Stimulated activated memory B cell treated with anti-CD40 and anti-IgM and Interleukin-4, amounts not matched to agents 10 μg/mL and 1 μg/mL and 100 μg/mL, for 72 hours (primary cell): ENCODE results near the gene SLC36A1.

Source experiments
- ATAC-seq: fragments of 150-1000 bp; cut with Tn5 transposase; 2 replicates; pipeline ENCODE4 v1.10.0; 2021
- H3K27ac Mint-ChIP-seq: one replicate; pipeline ENCODE4 v1.8.0; 2022; ENCODE audit warnings: mild to moderate bottlenecking, mixed read lengths
- H3K27me3 Mint-ChIP-seq: one replicate; pipeline ENCODE4 v1.8.0; 2022; ENCODE audit warnings: mixed read lengths
- H3K36me3 Mint-ChIP-seq: one replicate; pipeline ENCODE4 v1.8.0; 2022; ENCODE audit warnings: mixed read lengths
- H3K4me1 Mint-ChIP-seq: one replicate; pipeline ENCODE4 v1.8.0; 2022; ENCODE audit warnings: mixed read lengths
- H3K4me3 Mint-ChIP-seq: one replicate; pipeline ENCODE4 v1.8.0; 2022; ENCODE audit warnings: mild to moderate bottlenecking, moderate library complexity, mixed read lengths
- H3K9me3 Mint-ChIP-seq: one replicate; pipeline ENCODE4 v1.8.0; 2022; ENCODE audit warnings: mixed read lengths

The SLC36A1 gene

DNA sequence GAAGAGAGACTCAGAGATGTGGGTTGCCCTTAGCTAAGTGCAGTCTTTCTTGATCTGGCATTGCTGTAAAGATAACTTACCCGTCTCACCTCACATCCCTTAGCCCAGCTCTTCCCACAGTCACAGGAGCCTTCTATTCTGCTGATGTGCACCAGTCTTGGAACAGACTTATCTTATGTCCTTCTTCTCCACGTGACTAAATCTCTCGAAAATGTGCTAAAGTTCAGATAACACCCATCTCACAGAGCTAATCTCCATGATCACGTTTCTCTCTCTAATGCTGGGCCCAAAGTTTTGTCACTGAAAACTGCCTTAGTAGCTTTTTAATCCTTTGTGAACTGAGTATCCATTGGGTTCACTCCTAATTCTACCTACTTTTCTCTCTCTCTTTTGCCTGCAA, 16.7 kb downstream of the SLC36A1 start:
- peaks cover 59% of the 10 kb centered on the region for H3K36me3 Mint-ChIP-seq
- H3K9me3 Mint-ChIP-seq = no peaks in the 10 kb centered on the region
- no peak overlapping the region for H3K4me3 Mint-ChIP-seq
- no peak overlapping the region for H3K27ac Mint-ChIP-seq
- no peak for ATAC-seq
- no peaks in the 10 kb centered on the region for H3K27me3 Mint-ChIP-seq
- H3K4me1 Mint-ChIP-seq = peaks cover 5% of the 10 kb centered on the region

DNA sequence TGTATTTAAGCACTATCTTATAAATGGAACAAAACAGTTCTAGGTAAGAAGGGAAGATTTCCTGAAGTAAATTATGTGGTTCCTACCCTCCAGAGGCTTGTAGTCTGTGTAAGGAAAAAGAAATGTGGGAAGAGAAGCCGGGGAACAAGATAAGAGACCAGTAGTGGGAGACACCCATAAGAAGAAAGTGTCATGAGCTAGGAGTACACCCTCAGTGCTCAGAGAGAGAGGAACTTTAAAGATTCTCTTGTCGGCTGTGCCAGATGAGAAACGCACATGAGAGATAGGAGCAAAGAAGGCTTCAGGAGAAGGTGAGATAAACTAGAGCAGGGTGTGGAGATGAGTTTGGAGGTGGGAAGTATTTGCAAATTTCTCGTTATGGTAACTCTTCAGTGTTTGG, 18.1 kb downstream of the SLC36A1 start:
- no peak overlapping the region for H3K27ac Mint-ChIP-seq
- H3K4me1 Mint-ChIP-seq = peaks cover 5% of the 10 kb centered on the region
- no peak for ATAC-seq
- H3K4me3 Mint-ChIP-seq = no peak overlapping the region
- no peaks in the 10 kb centered on the region for H3K9me3 Mint-ChIP-seq
- no peaks in the 10 kb centered on the region for H3K27me3 Mint-ChIP-seq
- H3K36me3 Mint-ChIP-seq = peaks cover 52% of the 10 kb centered on the region

DNA sequence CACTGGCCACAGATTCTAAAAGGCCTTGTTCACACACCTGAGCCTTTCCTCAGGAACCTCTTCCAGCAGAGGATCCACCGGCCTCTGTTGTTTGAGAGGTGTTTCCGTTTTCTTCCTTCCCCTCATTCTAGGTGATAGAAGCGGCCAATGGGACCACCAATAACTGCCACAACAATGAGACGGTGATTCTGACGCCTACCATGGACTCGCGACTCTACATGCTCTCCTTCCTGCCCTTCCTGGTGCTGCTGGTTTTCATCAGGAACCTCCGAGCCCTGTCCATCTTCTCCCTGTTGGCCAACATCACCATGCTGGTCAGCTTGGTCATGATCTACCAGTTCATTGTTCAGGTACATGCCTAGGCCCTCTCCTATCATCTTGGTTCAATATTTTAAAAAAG, 20.2 kb downstream of the SLC36A1 start:
- Mint-ChIP-seq H3K4me1 (no peaks in the 10 kb centered on the region), H3K27me3 (no peaks in the 10 kb centered on the region), H3K9me3 (no peaks in the 10 kb centered on the region), H3K27ac (no peak overlapping the region), H3K4me3 (no peak overlapping the region), H3K36me3 (peaks cover 59% of the 10 kb centered on the region)
- no peak for ATAC-seq

DNA sequence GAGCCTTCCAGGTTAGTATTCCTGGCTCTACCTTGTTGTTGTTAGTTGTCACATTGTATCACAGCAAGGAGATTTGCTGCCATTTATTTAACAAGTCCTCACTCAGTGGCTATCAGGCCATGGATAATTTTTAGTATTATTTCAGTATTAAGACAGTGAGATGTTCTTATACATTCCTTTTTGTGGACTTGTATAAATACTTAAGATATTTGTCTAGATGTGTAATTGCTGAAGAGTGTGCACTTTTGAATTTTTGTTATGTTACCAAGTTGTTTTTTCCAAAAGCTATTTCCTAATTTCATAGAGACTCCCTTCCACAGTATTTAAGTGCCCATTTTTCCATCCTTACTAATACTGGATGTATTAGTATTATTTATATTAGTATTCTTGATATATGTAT, 22.0 kb downstream of the SLC36A1 start:
- peaks cover 62% of the 10 kb centered on the region for H3K36me3 Mint-ChIP-seq
- ATAC-seq = no peak
- no peak overlapping the region for H3K4me3 Mint-ChIP-seq
- H3K4me1 Mint-ChIP-seq = no peaks in the 10 kb centered on the region
- H3K27ac Mint-ChIP-seq = no peak overlapping the region
- H3K9me3 Mint-ChIP-seq = no peaks in the 10 kb centered on the region
- H3K27me3 Mint-ChIP-seq = no peaks in the 10 kb centered on the region

DNA sequence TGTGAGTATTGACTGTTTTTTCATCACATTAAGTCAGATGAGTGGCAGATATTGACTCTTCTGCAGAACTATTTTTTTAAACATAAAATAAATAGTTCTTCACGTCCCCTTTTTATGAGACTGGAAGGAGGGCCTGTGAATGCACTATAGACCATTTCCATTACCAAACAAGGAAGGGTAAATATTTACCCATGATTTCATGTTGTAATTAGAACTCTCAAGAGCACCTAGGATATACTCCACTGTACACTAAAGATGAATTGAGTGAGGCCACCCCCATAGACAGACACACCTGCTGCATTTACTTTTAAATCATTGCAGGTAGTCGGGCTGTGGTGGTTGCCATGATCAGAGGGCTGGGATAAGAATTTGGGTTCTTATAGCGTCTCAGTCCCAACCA, 22.6 kb downstream of the SLC36A1 start:
- H3K27me3 Mint-ChIP-seq = no peaks in the 10 kb centered on the region
- ATAC-seq = no peak
- H3K4me3 Mint-ChIP-seq = no peak overlapping the region
- no peaks in the 10 kb centered on the region for H3K9me3 Mint-ChIP-seq
- no peak overlapping the region for H3K27ac Mint-ChIP-seq
- peaks cover 56% of the 10 kb centered on the region for H3K36me3 Mint-ChIP-seq
- H3K4me1 Mint-ChIP-seq = no peaks in the 10 kb centered on the region

DNA sequence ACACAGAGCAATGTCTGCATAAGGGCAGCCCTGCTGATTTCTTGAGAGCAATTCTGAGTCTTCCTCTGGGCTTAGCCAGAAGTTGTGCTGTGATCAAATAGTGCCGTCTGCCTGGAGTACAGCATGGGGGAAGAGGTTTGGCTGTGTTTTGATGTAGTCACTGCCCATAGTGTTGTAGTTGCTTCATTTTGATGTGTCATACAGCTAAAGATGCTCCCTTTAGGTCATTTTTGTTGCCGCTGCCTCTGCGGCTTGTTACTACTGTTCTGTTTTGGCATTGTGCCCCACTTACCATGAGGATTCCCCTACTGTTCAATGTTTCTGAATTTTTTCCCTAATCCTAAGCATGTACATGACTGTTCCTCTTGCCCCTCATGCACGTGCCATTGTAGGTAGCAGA, 23.0 kb downstream of the SLC36A1 start:
- H3K36me3 Mint-ChIP-seq = peaks cover 51% of the 10 kb centered on the region
- no peaks in the 10 kb centered on the region for H3K27me3 Mint-ChIP-seq
- H3K9me3 Mint-ChIP-seq = no peaks in the 10 kb centered on the region
- no peak overlapping the region for H3K4me3 Mint-ChIP-seq
- ATAC-seq = no peak
- H3K27ac Mint-ChIP-seq = no peak overlapping the region
- H3K4me1 Mint-ChIP-seq = no peaks in the 10 kb centered on the region

DNA sequence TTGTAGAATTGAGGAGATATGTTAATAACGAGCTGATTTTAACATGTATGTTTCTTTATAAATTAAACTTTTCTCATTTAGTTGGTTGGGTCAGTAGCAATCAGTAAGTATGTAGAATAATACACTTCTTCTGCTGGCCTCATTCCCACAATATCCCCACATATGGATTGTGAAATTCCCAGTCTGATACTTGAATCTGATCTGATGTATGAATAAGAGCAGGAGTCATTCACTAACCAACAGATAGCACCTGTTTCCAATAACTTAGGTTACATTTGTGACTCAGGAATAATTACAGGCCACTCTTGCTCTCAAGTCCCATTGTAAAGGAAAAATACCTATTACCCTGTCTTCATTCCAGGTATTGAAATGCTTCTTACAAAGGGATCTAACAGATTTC, 23.9 kb downstream of the SLC36A1 start:
- no peak for ATAC-seq
- H3K27ac Mint-ChIP-seq = no peak overlapping the region
- H3K27me3 Mint-ChIP-seq = no peaks in the 10 kb centered on the region
- H3K4me3 Mint-ChIP-seq = no peak overlapping the region
- no peaks in the 10 kb centered on the region for H3K4me1 Mint-ChIP-seq
- no peaks in the 10 kb centered on the region for H3K9me3 Mint-ChIP-seq
- peaks cover 45% of the 10 kb centered on the region for H3K36me3 Mint-ChIP-seq

DNA sequence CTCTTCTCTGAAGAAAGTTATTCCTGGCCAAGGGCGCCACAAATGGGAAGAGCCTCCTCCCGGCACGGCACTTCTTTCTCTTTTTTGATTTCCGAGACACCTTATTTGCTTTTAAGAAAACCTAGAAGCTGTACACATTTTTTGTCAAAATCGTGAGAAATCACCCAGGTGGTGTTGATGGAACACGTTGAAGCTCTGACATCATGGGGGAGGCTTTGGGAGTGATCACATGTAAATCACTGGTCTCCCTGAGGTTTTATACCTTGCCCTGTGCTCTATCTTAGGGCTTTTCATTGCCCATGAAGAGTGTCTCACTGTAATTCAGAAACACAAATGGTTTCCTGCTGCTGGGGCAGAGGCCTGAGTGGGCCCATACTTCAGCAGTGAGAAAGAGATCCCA, 27.4 kb downstream of the SLC36A1 start:
- Mint-ChIP-seq H3K27me3 (no peaks in the 10 kb centered on the region), H3K4me1 (no peaks in the 10 kb centered on the region), H3K36me3 (peaks cover 58% of the 10 kb centered on the region), H3K9me3 (no peaks in the 10 kb centered on the region), H3K4me3 (no peak overlapping the region), H3K27ac (no peak overlapping the region)
- no peak for ATAC-seq

DNA sequence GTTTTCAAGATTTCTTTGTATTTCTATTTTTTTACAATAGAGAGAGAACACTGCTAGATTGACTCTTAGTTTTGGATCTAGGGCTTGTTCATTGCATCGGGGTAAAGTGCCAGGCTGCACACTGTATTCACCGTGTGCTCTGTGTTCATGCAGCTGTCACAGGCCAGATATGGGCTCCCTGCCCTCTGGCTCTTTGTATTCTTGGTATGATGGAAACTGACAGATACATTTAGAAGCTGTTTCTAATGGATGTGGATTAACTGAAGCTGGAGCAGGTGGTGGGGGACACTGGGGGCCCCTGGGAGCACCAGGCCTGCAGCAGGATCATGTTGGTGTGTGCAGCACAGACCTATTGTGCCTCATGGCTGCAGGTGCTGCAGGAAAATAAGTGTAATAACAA, 28.0 kb downstream of the SLC36A1 start:
- ATAC-seq = no peak
- Mint-ChIP-seq H3K27ac (no peak overlapping the region), H3K9me3 (no peaks in the 10 kb centered on the region), H3K4me3 (no peak overlapping the region), H3K4me1 (no peaks in the 10 kb centered on the region), H3K36me3 (peaks cover 57% of the 10 kb centered on the region), H3K27me3 (no peaks in the 10 kb centered on the region)

DNA sequence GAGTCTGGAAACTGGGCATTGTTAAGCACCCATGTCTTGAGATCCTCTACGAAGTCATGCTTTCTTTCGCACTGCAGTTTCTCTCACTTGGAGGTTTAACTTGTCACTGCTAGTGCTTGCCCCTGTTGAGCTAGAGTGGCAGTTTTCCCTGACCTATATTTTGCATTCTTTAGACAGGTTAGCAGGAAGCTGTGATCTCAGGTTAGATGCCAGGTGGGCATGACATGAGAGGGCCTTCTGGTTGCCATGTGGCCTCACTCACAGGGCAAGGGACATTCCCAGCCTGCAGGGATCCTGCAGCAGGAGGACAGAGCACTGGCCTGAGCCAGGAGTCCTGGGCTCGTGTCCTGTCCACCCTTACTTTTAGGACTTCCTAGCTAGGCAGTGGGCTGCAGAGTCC, 28.6 kb downstream of the SLC36A1 start:
- peaks cover 59% of the 10 kb centered on the region for H3K36me3 Mint-ChIP-seq
- no peaks in the 10 kb centered on the region for H3K27me3 Mint-ChIP-seq
- no peak for ATAC-seq
- H3K27ac Mint-ChIP-seq = no peak overlapping the region
- no peaks in the 10 kb centered on the region for H3K4me1 Mint-ChIP-seq
- H3K4me3 Mint-ChIP-seq = no peak overlapping the region
- no peaks in the 10 kb centered on the region for H3K9me3 Mint-ChIP-seq

DNA sequence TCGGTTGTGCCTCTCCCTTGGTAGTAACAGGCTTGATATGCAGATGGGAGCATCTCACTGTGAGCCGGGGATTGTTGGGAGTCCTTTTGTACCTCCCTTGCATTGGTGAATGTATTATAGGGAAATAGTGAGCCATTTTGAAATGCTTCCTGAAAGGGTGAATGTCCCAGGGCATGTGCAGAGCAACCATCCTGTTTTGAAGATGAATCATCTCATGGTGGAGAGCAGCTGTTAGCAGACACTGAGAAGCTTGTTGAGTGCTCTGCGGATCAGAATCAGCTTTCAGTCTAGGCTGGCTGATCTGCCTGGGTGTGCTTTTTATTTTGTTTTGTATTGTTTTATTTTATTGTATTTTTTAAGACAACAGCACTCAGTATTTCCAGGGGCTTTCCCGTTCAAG, 29.7 kb downstream of the SLC36A1 start:
- Mint-ChIP-seq H3K27ac (no peak overlapping the region), H3K9me3 (no peaks in the 10 kb centered on the region), H3K4me1 (no peaks in the 10 kb centered on the region), H3K36me3 (peaks cover 66% of the 10 kb centered on the region), H3K27me3 (no peaks in the 10 kb centered on the region), H3K4me3 (no peak overlapping the region)
- ATAC-seq = no peak

DNA sequence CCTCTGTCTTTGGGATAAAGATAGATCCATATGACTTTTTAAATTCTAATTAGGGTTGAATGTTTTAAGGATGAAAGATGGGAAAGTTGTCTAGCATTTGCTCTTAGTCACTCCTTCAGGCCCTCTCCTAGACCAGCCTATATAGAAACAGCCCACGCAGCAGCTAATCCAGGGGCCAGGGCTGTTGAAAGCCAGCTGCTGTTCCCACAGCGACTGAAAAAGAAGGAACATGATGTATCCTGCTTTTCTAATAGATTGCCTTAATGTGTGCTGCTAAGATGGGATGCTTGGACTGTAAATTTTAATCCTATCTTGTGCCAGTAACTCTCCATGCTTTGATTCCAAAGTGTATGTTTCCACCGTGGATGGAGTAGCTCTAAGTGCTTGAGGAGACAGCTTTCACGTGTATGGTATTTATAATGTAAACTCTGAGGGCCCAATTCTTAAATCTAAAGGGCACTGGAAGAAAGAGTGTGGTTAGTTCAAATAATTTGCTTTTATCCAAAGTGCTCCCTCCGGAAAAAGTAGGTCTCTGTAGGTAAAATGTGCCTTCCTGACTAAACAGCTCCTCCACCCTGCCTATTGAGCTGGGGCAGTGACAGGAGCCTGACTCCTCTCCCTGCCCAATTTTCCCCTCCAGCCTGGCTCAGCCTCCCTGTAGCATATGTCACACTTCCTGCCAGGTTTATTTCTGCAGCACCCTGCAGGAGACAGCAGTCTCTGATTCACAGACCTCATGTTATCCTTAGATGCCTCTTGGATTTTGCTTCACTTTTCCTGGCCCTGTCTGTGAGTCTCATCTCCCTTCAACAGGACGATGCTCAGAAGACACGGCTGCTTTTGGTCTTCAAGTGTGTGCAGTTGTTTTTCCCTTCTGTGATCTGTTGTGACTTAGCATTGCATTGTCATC, 33.2 kb downstream of the SLC36A1 start:
- Mint-ChIP-seq H3K27ac (no peak overlapping the region), H3K4me3 (no peak overlapping the region), H3K27me3 (no peaks in the 10 kb centered on the region), H3K36me3 (peaks cover 63% of the 10 kb centered on the region), H3K9me3 (no peaks in the 10 kb centered on the region), H3K4me1 (no peaks in the 10 kb centered on the region)
- no peak for ATAC-seq

DNA sequence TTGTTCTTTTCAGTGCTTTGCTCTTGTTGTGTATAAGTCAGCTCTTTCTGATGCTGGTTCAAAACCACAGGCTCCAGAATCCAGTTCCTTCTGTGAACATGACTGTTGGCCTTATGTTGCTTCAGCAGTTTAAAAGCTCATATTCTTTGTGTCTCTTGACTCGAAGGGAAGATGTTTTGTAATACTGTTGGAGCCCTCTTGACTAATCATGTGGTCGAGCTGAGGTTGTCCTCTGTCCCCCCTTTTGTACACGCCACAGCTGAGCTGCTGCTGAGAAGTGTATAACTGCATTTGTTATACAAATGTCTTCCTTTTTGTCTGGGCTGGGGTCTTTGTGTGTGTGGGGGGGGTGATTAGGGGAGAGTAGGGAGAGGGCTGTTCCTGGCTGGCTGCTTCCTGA, 35.8 kb downstream of the SLC36A1 start:
- Mint-ChIP-seq H3K4me3 (no peak overlapping the region), H3K27me3 (no peaks in the 10 kb centered on the region)
- no peak for ATAC-seq

DNA sequence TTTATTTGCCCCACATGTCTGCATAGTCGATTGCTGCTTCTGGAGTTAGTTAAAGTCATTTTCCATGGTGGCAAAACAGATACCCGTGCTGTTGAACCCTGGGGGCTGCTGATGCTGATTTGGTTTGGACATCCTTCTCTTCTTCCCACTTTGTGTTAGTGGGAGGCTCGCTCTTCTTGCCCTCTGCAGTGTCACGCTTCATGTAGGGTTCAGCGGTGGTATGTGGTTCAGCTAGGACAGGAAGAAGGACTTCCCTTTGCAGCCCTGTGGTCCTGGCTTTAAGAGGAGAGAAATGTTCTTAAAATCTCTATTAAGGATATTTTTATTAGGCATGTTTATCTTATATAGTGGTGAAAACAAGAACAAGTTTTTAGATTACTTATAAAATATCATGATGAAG, 36.2 kb downstream of the SLC36A1 start:
- no peak for ATAC-seq

More for the DNA sequence above, 35.8 kb downstream of the SLC36A1 start:
- H3K4me1 Mint-ChIP-seq = no peaks in the 10 kb centered on the region
- H3K27ac Mint-ChIP-seq = no peak overlapping the region
- no peaks in the 10 kb centered on the region for H3K9me3 Mint-ChIP-seq
- H3K36me3 Mint-ChIP-seq = peaks cover 66% of the 10 kb centered on the region

DNA sequence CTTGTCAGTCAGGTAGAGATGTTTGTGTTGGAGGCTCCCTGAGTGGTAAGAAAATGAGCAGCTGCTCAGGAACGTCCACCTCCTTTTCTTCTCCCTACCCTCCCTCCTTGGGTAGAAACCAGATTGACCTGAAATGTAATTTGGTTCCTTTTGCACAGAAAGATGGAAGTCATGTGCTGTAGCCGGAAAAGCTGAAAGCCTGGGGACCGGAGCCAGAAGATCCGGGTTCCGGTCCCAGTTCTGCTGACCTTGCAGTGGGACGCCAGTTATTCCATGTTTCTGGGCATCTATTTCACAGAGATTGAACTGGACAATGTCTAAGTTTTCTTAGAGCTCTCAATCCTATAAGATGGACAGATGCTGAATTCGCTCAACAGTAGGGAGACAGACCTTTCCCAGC, 40.1 kb downstream of the SLC36A1 start:
- H3K27ac Mint-ChIP-seq = no peak overlapping the region
- H3K9me3 Mint-ChIP-seq = no peaks in the 10 kb centered on the region
- peaks cover 66% of the 10 kb centered on the region for H3K36me3 Mint-ChIP-seq
- no peaks in the 10 kb centered on the region for H3K4me1 Mint-ChIP-seq
- no peak overlapping the region for H3K4me3 Mint-ChIP-seq
- no peaks in the 10 kb centered on the region for H3K27me3 Mint-ChIP-seq
- no peak for ATAC-seq

More for the DNA sequence above, 36.2 kb downstream of the SLC36A1 start:
- Mint-ChIP-seq H3K4me1 (no peaks in the 10 kb centered on the region), H3K27me3 (no peaks in the 10 kb centered on the region), H3K27ac (no peak overlapping the region), H3K36me3 (peaks cover 66% of the 10 kb centered on the region), H3K9me3 (no peaks in the 10 kb centered on the region), H3K4me3 (no peak overlapping the region)

DNA sequence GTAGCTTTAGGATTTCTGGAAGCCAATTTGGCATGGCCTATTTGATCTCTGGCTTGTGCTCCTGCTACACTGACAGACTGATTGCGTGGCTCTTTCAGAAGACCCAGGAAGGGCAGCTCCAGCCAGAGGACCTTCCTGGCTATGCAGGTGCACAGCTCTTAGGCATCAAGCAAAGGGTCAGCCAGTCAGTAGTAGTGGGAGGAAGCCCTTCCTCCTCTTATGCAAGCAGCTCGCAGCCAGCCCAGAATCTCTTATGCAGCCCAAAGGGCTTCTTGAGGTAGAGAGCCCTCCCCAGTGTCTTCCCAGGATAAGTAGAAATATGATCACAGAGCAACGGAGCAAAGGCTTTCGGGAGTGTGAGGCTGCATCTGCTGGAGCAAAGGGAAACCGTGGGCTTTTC, 43.2 kb downstream of the SLC36A1 start:
- H3K27ac Mint-ChIP-seq = no peak overlapping the region

More for the DNA sequence above, 43.2 kb downstream of the SLC36A1 start:
- no peaks in the 10 kb centered on the region for H3K27me3 Mint-ChIP-seq
- no peak overlapping the region for H3K4me3 Mint-ChIP-seq
- H3K36me3 Mint-ChIP-seq = peaks cover 80% of the 10 kb centered on the region
- H3K4me1 Mint-ChIP-seq = no peaks in the 10 kb centered on the region
- ATAC-seq = no peak
- H3K9me3 Mint-ChIP-seq = peaks cover 4% of the 10 kb centered on the region
